Activated B cell treated with CpG ODN at 0.5 μM for 24 hours (primary cell): ENCODE data around the gene OR2A1. TPM values are rescaled to one million over a fixed set of nuclear protein-coding genes. Genes with fewer than 3 reads are reported as not detected.
"Not testable (repeated sequence)": the region's sequence is repeated elsewhere in the genome, so short reads cannot be mapped to it uniquely, and the experiment has no call there.

ENCODE experiments used
- ATAC-seq: fragments of 200-7000 bp; cut with Tn5 transposase; one replicate; pipeline ENCODE4 v1.10.0; 2021; ENCODE audit warnings: low read depth, mild to moderate bottlenecking, moderate library complexity
- CTCF ChIA-PET: fragments of 350-600 bp; sonication (Branson Sonifier 250); formaldehyde crosslinking; loops from one replicate; lab custom pipeline; 2021; ENCODE audit warnings: antibody characterized with exemption; lab: Charles Lee
- POLR2A ChIA-PET: fragments of 350-600 bp; sonication (Branson Sonifier 250); formaldehyde crosslinking; loops from one replicate; lab custom pipeline; 2021; ENCODE audit warnings: antibody characterized with exemption; lab: Charles Lee
- DNase-seq: peaks from one replicate; pipeline ENCODE4 v3.0.0; 2022
- H3K27ac Mint-ChIP-seq: one replicate; pipeline ENCODE4 v1.8.0; 2020; ENCODE audit warnings: mixed read lengths
- H3K27me3 Mint-ChIP-seq: one replicate; pipeline ENCODE4 v1.8.0; 2021; ENCODE audit warnings: mixed read lengths
- H3K36me3 Mint-ChIP-seq: one replicate; pipeline ENCODE4 v1.8.0; 2021; ENCODE audit warnings: low read depth, mixed read lengths
- H3K4me1 Mint-ChIP-seq: one replicate; pipeline ENCODE4 v1.8.0; 2021; ENCODE audit warnings: mixed read lengths
- H3K4me3 Mint-ChIP-seq: one replicate; pipeline ENCODE4 v1.8.0; 2020; ENCODE audit warnings: mild to moderate bottlenecking, mixed read lengths
- H3K9me3 Mint-ChIP-seq: one replicate; pipeline ENCODE4 v1.8.0; 2020; ENCODE audit warnings: mixed read lengths
- intact Hi-C: fragments of 100-400 bp; cut with micrococcal nuclease; formaldehyde crosslinking; loops from one replicate; pipeline ENCODE4 v1.15.1; 2024
- total RNA-seq: library from RNA; stranded (reverse); gene quantifications from 2 replicates; pipeline ENCODE4 v1.2.3, GENCODE V29; 2022

OR2A1 gene
- total RNA-seq, 1 donor from 2014 or later, result not detected

GRCh38 chr7:144293794-144294499, 18.3 kb upstream of the OR2A1 start:
- H3K4me1 Mint-ChIP-seq, CTCF ChIA-PET: not testable (repeated sequence)

GRCh38 chr7:144302578-144303303, 9.5 kb upstream of the OR2A1 start:
- ATAC-seq, H3K27ac Mint-ChIP-seq, intact Hi-C loops, H3K36me3 Mint-ChIP-seq, DNase-seq, H3K4me3 Mint-ChIP-seq, H3K27me3 Mint-ChIP-seq, POLR2A ChIA-PET, H3K4me1 Mint-ChIP-seq, H3K9me3 Mint-ChIP-seq, CTCF ChIA-PET: not testable (repeated sequence)

More at GRCh38 chr7:144293794-144294499, 18.3 kb upstream of the OR2A1 start:
- peak; percentile 70 for ATAC-seq
- H3K36me3 Mint-ChIP-seq, DNase-seq, intact Hi-C loops, H3K4me3 Mint-ChIP-seq, H3K27ac Mint-ChIP-seq, POLR2A ChIA-PET, H3K27me3 Mint-ChIP-seq, H3K9me3 Mint-ChIP-seq: not testable (repeated sequence)

GRCh38 chr7:144303607-144304006, 8.6 kb upstream of the OR2A1 start:
- intact Hi-C loops, H3K4me3 Mint-ChIP-seq, H3K9me3 Mint-ChIP-seq, H3K27ac Mint-ChIP-seq, ATAC-seq, H3K27me3 Mint-ChIP-seq, DNase-seq, H3K4me1 Mint-ChIP-seq, POLR2A ChIA-PET, CTCF ChIA-PET, H3K36me3 Mint-ChIP-seq: not testable (repeated sequence)

- intact Hi-C loops, result not testable (repeated sequence)
Measured at GRCh38 chr7:144305156-144305555, 7.1 kb upstream of the OR2A1 start.

DNA sequence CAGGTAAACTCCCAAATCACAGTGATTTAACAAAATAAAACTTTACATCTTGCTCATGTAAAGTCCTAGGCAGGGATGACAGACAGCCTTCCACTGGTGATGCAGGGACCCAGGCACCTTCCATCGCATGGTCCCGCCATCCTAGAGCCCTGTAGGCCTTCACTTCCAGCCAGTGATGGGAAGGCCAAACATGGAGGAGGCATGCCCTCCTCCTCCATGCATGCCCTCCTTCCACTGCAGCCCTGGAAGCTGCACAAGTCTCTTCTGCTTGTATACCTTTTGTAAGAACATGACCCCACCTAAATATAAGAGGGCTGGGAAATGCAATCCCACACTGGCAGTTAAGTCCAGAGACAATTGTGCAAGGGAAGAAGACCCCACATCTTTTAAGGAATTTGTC, 2.5 kb upstream of the OR2A1 start:
- intact Hi-C loops, CTCF ChIA-PET, DNase-seq, H3K4me1 Mint-ChIP-seq, H3K27me3 Mint-ChIP-seq, H3K27ac Mint-ChIP-seq, H3K36me3 Mint-ChIP-seq, H3K9me3 Mint-ChIP-seq, POLR2A ChIA-PET, H3K4me3 Mint-ChIP-seq, ATAC-seq: not testable (repeated sequence)

More at GRCh38 chr7:144305156-144305555, 7.1 kb upstream of the OR2A1 start:
- H3K27me3 Mint-ChIP-seq, H3K9me3 Mint-ChIP-seq, H3K36me3 Mint-ChIP-seq, DNase-seq, ATAC-seq, H3K4me1 Mint-ChIP-seq, CTCF ChIA-PET, H3K4me3 Mint-ChIP-seq, POLR2A ChIA-PET, H3K27ac Mint-ChIP-seq: not testable (repeated sequence)

DNA sequence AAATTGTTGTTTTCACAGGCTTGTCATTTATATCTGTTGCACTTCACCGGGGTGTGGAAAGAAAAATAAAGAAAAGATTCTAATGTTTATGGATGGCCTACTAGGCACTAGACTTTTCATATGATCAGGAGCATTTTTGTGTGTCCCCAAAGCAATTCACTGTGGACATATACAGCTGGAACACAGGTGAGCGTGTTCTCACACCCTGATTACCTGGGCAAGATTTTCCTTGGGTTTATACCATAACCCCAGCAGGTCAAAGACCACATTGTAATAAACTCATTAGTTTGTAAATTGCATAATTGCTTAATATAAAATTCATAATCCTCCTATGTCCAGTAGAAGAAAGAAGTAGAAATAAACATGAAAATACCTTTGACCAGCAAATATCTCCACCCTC, 1.0 kb upstream of the OR2A1 start:
- intact Hi-C loops, H3K36me3 Mint-ChIP-seq: not testable (repeated sequence)

GRCh38 chr7:144317537-144317936, 5.3 kb downstream of the OR2A1 start:
- DNase-seq, CTCF ChIA-PET, H3K27ac Mint-ChIP-seq, ATAC-seq, H3K36me3 Mint-ChIP-seq, H3K4me1 Mint-ChIP-seq, H3K4me3 Mint-ChIP-seq, intact Hi-C loops, POLR2A ChIA-PET, H3K9me3 Mint-ChIP-seq, H3K27me3 Mint-ChIP-seq: not testable (repeated sequence)

More for the DNA sequence above, 1.0 kb upstream of the OR2A1 start:
- H3K4me1 Mint-ChIP-seq, H3K27me3 Mint-ChIP-seq, CTCF ChIA-PET, POLR2A ChIA-PET, ATAC-seq, H3K27ac Mint-ChIP-seq, H3K4me3 Mint-ChIP-seq, DNase-seq, H3K9me3 Mint-ChIP-seq: not testable (repeated sequence)

GRCh38 chr7:144319547-144319946, 7.3 kb downstream of the OR2A1 start:
- H3K9me3 Mint-ChIP-seq, H3K36me3 Mint-ChIP-seq, CTCF ChIA-PET, H3K4me3 Mint-ChIP-seq, intact Hi-C loops, ATAC-seq, H3K4me1 Mint-ChIP-seq, POLR2A ChIA-PET, H3K27ac Mint-ChIP-seq, H3K27me3 Mint-ChIP-seq, DNase-seq: not testable (repeated sequence)

DNA sequence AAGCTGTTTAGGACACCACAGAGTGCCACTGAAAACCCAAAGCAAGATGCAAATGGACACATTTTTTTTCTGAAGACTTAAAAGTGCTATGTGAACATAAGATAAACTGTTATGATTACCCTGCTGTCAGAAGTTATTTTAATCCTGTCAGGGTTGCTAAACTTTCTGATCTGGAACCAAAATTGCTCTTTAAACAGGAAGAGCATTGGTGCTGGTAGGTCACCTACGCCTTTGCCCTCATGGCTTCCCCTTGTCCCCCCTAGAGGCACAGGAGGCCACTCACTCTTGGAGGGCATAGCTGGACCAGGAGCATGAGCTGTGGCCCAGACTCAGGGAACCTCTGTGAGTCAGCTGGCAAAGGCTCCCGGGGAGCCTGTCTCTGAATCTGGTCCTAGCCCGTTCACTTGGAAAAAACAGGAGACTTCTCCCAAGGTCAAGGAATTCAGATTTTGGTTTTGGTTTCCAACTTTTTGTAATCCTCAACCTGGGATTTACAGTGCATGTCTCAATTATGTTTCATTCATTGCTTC, 9.5 kb downstream of the OR2A1 start:
- H3K4me1 Mint-ChIP-seq, CTCF ChIA-PET, H3K27me3 Mint-ChIP-seq, POLR2A ChIA-PET, ATAC-seq, H3K36me3 Mint-ChIP-seq, H3K9me3 Mint-ChIP-seq, H3K4me3 Mint-ChIP-seq, DNase-seq, H3K27ac Mint-ChIP-seq, intact Hi-C loops: not testable (repeated sequence)

DNA sequence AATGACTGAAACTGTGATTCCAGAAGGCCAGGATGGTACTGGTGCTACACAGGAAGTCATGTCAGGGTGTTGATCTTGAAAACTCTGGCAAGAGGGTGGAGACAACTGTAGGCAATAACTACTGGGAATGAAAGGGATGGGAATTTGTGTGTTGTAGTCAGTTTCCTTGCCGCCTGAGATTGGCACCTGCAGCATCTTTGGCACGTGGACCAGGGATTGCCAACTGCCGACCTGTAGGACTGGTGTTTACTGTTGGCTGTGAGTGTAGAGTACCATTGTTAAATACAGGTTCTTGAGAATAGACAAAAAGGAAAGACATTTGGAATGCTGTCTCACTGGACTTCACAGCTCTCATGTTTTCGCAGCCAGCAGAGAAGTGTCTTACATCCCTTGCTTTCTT, 11.1 kb downstream of the OR2A1 start:
- POLR2A ChIA-PET, DNase-seq, CTCF ChIA-PET, ATAC-seq, intact Hi-C loops, H3K9me3 Mint-ChIP-seq, H3K4me3 Mint-ChIP-seq, H3K36me3 Mint-ChIP-seq, H3K4me1 Mint-ChIP-seq, H3K27me3 Mint-ChIP-seq, H3K27ac Mint-ChIP-seq: not testable (repeated sequence)

- H3K4me1 Mint-ChIP-seq, POLR2A ChIA-PET, DNase-seq, ATAC-seq, H3K27ac Mint-ChIP-seq, H3K4me3 Mint-ChIP-seq, H3K9me3 Mint-ChIP-seq, intact Hi-C loops, CTCF ChIA-PET, H3K27me3 Mint-ChIP-seq, H3K36me3 Mint-ChIP-seq: not testable (repeated sequence)
Measured at GRCh38 chr7:144325868-144326267, 13.6 kb downstream of the OR2A1 start.

DNA sequence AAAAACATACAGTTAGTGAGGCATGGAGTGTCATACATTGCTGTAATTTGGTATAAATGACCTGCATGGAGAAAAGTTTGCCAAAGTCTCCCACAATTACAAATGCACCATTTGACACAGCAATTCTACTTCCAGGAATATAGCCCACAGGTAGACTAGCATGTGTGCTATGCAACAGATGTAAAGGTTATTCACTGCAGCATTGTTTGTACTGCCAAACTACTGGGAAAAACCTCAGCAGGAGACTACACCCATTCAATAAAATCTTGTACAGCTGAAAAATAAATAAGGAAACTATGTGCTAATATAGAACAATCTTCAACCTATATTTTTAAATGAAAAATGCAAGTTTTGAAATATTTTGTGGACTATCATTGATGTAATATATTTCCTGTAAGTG, 17.8 kb downstream of the OR2A1 start:
- POLR2A ChIA-PET, CTCF ChIA-PET, intact Hi-C loops, H3K4me1 Mint-ChIP-seq, H3K27ac Mint-ChIP-seq, DNase-seq, H3K36me3 Mint-ChIP-seq, H3K9me3 Mint-ChIP-seq, ATAC-seq, H3K27me3 Mint-ChIP-seq, H3K4me3 Mint-ChIP-seq: not testable (repeated sequence)
